AG09309 (cell line): ENCODE results near the gene SMOC2.

ENCODE experiments used
- DNase-seq: peaks from one replicate; pipeline ENCODE4 v3.0.0-alpha.2; 2010; ENCODE audit warnings: low read depth
- H3K4me3 ChIP-seq: 2 replicates; pipeline ENCODE4 v1.5.1; 2011; ENCODE audit warnings: mild to moderate bottlenecking, low read depth, low read length, moderate library complexity; ENCODE audit not compliant: control insufficient read depth
- CTCF ChIP-seq: IDR thresholded peaks from 2 replicates; pipeline ENCODE4 v1.5.1; 2011; ENCODE audit warnings: mild to moderate bottlenecking, low read depth, low read length, inconsistent platforms; ENCODE audit not compliant: insufficient read depth, control insufficient read depth; ENCODE audit errors: missing control alignments

Gene SMOC2

GRCh38 chr6:168716581-168716980, 275.6 kb downstream of the SMOC2 start:
- DNase-seq = no peak
- no peak overlapping the region for H3K4me3 ChIP-seq
- no peak for TF ChIP-seq CTCF

- no peak for DNase-seq
- no peak overlapping the region for H3K4me3 ChIP-seq
- no peak for TF ChIP-seq CTCF
Measured at GRCh38 chr6:168717491-168717890, 276.5 kb downstream of the SMOC2 start.
